HL-60/S4 treated with phorbol 12-myristate 13-acetate at 8.2 ng/mL for 4 days and 3 days (cell line): ENCODE measurements around the gene AKR1C8.
"Not testable (repeated sequence)": the region's sequence is repeated elsewhere in the genome, so short reads cannot be mapped to it uniquely, and the experiment has no call there.

ENCODE experiments used
- in situ Hi-C: fragments of 300-500 bp; cut with MboI; formaldehyde crosslinking; loops from 2 replicates; pipeline ENCODE4 v1.15.0; 2022; ENCODE audit warnings: low sequenced_read_pairs

Gene AKR1C8

GRCh38 chr10:5184987-5185775, at the start of gene AKR1C8:
Gene AKR1C8 (minus strand): TSS chr10:5185150. CDS start chr10:5185104, 46 bp downstream.
- in situ Hi-C loops: no loop called here

DNA sequence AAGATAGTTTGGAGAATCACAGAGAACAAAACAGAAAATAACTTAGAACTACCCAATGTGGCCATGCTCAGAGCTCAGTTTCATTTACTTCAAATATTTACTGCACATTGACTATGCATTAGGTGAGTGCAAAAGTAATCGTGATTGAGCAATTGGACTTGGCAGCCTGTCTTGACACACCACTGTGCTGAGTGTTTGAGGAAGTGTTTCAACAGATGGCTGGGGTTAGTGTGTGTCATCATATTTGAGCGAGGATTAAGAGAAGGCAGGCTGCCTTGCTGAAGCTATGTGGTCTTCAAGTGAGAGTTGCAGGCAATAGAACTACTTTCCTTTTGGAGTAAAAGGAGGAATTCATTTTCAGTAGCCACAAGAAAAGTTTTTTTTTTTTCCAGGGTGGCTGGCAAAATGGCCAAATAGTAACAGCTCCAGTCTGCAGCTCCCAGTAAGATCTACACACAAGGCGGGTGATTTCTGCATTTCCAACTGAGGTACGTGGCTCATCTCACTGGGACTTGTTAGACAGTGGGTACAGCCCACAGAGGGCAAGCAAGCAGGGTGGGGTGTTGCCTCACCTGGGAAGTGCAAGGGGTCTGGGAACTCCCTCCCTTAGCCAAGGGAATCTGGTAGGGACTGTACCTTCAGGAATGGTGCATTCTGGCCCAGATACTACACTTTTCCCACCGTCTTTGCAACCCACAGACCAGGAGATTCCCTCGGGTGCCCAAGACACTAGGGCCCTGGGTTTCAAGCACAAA, 49.3 kb upstream of the AKR1C8 start:
- in situ Hi-C loops: no loop called here

GRCh38 chr10:5233324-5233723, 48.4 kb upstream of the AKR1C8 start:
- in situ Hi-C loops: no loop called here

DNA sequence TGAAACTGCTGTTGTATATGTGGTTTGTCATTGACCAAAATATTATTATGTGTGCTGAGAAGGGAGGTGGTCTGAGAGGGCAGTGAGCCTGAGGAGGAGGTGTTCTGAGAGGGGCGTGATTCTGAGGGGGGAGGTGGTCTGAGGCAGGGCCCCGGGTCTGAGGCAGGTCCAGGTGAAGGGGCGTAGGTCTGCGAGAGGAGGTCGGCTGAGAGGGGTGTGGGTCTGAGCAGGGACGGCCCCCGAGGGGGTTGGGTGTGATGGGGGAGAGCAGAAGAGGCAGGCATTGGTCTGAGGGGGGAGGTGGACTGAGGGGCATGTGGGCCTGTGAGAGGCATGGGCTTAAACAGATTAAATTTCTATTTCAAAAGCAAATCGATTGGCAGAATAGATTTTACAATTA, 44.1 kb upstream of the AKR1C8 start:
- in situ Hi-C loops: no loop called here

- in situ Hi-C loops: not testable (repeated sequence)
Observed at GRCh38 chr10:5222942-5223341, 38.0 kb upstream of the AKR1C8 start.

DNA sequence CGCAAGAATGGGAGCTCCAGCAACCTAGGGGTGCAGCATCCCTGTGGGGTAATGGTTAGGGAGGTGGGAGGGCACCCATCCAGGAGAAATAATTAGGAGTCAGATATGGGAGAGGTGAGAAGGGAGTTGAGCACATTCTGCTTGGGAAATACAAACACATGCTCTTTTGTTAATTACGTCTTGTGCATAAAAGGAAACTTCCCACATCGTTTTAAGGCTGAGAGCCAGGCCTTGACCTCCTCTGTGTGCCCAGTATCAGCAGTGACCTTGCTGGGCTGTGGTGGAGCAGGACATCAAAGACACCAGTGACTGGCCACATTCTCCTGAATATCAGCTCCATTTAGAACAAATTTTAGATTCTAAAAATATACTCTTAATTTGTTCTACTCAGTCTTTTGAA, 34.3 kb upstream of the AKR1C8 start:
- in situ Hi-C loops: no loop called here

- in situ Hi-C loops: no loop called here
Observed at GRCh38 chr10:5216801-5217200, 31.9 kb upstream of the AKR1C8 start.

GRCh38 chr10:5211696-5212536, 27.0 kb upstream of the AKR1C8 start:
- in situ Hi-C loops: no loop called here

DNA sequence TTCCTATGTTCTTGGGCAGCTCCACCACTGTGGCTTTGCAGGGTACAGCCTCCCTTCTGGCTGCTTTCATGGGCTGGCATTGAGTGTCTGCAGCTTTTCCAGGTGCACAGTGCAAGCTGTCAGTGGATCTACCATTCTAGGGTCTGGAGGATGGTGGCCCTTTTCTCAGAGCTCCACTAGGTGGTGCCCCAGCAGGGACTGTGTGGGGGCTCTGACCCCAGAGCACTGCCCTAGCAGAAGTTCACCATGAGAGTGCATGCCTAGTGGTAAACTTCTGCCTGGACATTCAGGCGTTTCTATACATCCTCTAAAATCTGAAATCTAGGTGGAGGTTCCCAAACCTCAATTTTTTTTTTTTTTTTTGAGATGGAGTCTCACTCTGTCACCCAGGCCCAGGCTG, 25.3 kb upstream of the AKR1C8 start:
- in situ Hi-C loops: not testable (repeated sequence)

DNA sequence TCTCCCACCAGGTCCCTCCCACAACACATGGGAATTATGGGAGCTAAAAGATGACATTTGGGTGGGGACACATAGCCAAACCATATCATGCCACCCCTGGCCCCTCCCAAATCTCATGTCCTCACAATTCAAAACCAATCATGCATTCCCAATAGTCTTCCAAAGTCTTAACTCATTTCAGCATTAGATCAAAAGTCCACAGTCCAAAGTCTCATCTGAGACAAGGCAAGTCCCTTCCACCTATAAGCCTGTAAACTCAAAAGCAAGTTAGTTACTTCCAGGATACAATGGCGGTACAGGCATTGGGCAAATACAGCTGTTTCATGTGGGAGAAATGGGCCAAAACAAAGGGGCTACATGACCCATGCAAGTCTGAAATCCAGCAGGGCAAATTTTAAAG, 24.8 kb upstream of the AKR1C8 start:
- in situ Hi-C loops: not testable (repeated sequence)

DNA sequence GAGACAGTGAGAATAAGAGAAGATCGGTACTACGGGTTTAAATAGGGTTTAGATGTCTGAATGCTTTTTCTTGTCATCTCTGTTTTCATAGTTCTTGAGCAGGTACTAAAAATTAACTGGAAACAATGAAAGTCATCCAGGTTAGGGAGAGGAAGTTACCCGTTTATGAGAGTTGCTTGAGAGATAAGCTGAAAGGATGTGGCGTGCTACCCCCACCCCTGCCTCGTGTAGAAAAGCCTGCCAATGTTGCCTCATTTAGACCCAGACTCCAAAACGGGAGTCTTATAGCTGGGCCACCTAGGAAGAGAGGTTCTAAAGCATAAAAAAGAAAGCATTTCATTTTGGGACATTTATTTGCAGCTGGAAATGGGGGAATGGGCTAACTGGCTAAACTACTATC, 21.8 kb upstream of the AKR1C8 start:
- in situ Hi-C loops: no loop called here

DNA sequence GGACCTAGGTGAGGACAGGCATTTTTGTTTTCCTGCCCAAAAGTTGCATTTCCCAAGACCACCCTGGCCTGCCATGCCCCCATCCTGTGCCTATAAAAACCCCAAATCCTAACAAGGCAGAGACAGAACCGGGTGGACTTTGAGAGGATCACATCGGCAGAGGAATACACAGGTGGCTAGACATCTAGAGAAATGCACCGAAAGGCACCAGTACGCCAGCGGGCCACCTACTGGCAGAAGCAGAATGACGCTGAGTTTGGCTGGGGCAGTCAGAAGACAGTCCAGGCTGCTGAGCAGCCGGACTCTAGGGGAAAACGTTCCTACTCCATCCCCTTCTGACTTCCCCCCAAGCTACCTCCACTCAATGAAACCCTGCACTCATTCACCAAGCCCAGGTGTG, 14.4 kb upstream of the AKR1C8 start:
- in situ Hi-C loops: no loop called here

DNA sequence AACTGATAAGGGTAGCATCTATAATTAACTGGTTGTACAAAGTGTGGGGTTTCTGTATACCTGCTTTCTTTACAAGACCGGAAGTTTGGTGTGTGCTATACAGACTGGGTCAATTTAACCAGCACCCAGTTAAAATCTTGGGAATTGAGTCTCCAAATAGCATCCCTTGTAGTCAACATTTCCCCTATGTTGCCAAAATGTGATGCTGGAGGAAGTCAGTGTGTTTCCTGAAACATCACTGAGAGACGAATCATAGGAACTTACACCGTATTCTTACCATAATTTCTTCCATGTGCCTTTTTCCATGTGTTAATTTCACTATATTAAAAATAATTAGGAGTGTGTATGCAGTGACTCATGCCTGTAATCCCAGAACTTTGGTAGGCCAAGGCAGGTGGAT, 13.4 kb upstream of the AKR1C8 start:
- in situ Hi-C loops: no loop called here

GRCh38 chr10:5196702-5197113, 11.8 kb upstream of the AKR1C8 start, which contains the start of gene AKR1C4:
Gene AKR1C4 (plus strand): TSS chr10:5196837. CDS start chr10:5196868, 31 bp downstream.
- in situ Hi-C loops: no loop called here

GRCh38 chr10:5195727-5196374, 10.9 kb upstream of the AKR1C8 start:
- in situ Hi-C loops: no loop called here

DNA sequence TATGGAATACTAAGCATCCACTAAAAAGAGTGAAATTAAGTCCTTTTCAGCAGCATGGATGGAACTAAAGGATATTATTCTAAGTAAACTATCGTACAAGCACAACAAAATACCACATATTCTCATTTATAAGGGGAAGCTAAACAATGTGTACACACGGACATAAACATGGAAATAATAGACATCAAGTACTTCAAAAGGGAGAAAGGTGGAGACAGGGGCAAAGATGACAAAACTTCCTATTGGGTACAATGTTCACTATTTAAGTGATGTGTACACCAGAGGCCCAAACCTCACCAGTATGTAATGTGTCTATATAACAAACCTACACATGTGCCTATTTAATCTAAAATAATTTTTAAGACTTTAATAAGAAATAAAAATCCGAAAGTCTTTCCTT, 9.5 kb upstream of the AKR1C8 start:
- in situ Hi-C loops: no loop called here

GRCh38 chr10:5188358-5188757, 3.4 kb upstream of the AKR1C8 start:
- in situ Hi-C loops: no loop called here

- in situ Hi-C loops: no loop called here
Observed at GRCh38 chr10:5187867-5188266, 2.9 kb upstream of the AKR1C8 start.

DNA sequence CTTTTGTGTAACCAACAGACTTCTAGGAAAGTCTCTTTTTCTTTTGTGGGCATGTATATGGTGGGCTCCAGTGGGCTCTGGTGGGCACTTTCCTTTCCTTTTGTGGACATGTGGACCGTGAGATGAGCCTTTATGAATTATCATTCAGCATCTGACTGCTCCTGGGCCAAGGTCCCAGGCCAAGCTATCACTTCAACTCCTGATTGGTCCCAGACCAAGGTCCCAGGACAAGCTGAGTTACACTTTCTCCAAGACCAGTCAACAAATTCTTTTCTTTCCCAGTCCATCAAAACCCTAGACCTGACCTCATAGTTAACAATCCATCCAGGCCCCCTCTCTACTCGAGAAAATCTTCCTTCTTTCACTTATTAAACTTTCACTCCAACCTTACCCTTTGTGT, 1.0 kb downstream of the AKR1C8 start:
- in situ Hi-C loops: no loop called here

DNA sequence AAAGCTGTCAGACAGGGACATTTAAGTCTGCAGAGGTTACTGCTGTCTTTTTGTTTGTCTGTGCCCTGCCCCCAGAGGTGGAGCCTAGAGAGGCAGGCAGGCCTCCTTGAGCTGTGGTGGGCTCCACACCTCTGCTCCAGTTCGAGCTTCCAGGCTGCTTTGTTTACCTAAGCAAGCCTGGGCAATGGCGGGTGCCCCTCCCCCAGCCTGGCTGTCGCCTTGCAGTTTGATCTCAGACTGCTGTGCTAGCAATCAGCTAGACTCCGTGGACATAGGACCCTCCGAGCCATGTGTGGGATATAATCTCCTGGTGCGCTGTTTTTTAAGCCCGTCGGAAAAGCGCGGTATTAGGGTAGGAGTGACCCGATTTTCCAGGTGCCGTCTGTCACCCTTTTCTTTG, 4.4 kb downstream of the AKR1C8 start:
- in situ Hi-C loops: not testable (repeated sequence)

DNA sequence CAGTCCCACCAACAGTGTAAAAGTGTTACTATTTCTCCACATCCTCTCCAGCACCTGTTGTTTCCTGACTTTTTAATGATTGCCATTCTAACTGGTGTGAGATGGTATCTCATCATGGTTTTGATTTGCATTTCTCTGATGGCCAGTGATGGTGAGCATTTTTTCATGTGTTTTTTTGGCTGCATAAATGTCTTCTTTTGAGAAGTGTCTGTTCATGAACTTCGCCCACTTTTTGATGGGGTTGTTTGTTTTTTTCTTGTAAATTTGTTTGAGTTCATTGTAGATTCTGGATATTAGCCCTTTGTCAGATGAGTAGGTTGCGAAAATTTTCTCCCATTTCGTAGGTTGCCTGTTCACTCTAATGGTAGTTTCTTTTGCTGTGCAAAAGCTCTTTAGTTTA, 9.4 kb downstream of the AKR1C8 start:
- in situ Hi-C loops: not testable (repeated sequence)
